Measurements from ENCODE around the gene MTURN.
A peak's percentile ranks its signal among the peaks of the same experiment; 100 is the strongest.
"Not testable (repeated sequence)": the region's sequence is repeated elsewhere in the genome, so short reads cannot be mapped to it uniquely, and the experiment has no call there.

The MTURN gene

GRCh38 chr7:30178748-30179436 is 44.1 kb downstream of the MTURN start:
- no peak for DNase-seq (ENCODE audit: low read depth, low spot score)

- DNase-seq (ENCODE audit: low read depth, low spot score): no peak
Observed at GRCh38 chr7:30180718-30181117, 45.9 kb downstream of the MTURN start.

GRCh38 chr7:30181211-30181610 is 46.4 kb downstream of the MTURN start:
- DNase-seq (ENCODE audit: low read depth, low spot score): no peak

GRCh38 chr7:30181736-30182522 is 47.1 kb downstream of the MTURN start:
- no peak for DNase-seq (ENCODE audit: low read depth, low spot score)

- no peak for DNase-seq (ENCODE audit: low read depth, low spot score)
Observed at GRCh38 chr7:30182814-30183213, 48.0 kb downstream of the MTURN start.

- no peak for DNase-seq (ENCODE audit: low read depth, low spot score)
Observed at GRCh38 chr7:30183749-30184369, 49.1 kb downstream of the MTURN start.

- DNase-seq (ENCODE audit: low read depth, low spot score): peak; percentile 72
Observed at GRCh38 chr7:30184791-30185487, 50.2 kb downstream of the MTURN start.

- DNase-seq (ENCODE audit: low read depth, low spot score): no peak
Observed at GRCh38 chr7:30185496-30185895, 50.7 kb downstream of the MTURN start.

- DNase-seq (ENCODE audit: low read depth, low spot score): no peak
Observed at GRCh38 chr7:30186725-30187124, 51.9 kb downstream of the MTURN start.

- DNase-seq (ENCODE audit: low read depth, low spot score): no peak
Observed at GRCh38 chr7:30187513-30187912, 52.7 kb downstream of the MTURN start.

GRCh38 chr7:30188381-30188780 is 53.6 kb downstream of the MTURN start:
- DNase-seq (ENCODE audit: low read depth, low spot score): not testable (repeated sequence)

- DNase-seq (ENCODE audit: low read depth, low spot score): no peak
Observed at GRCh38 chr7:30188811-30189210, 54.0 kb downstream of the MTURN start.

- no peak for DNase-seq (ENCODE audit: low read depth, low spot score)
Observed at GRCh38 chr7:30191809-30192208, 57.0 kb downstream of the MTURN start.

GRCh38 chr7:30193336-30193943 is 58.7 kb downstream of the MTURN start:
- no peak for DNase-seq (ENCODE audit: low read depth, low spot score)

GRCh38 chr7:30196408-30196807 is 61.6 kb downstream of the MTURN start:
- no peak for DNase-seq (ENCODE audit: low read depth, low spot score)

- no peak for DNase-seq (ENCODE audit: low read depth, low spot score)
Observed at GRCh38 chr7:30197438-30197837, 62.7 kb downstream of the MTURN start.

GRCh38 chr7:30199271-30199670 is 64.5 kb downstream of the MTURN start:
- DNase-seq (ENCODE audit: low read depth, low spot score): no peak

GRCh38 chr7:30200591-30200990 is 65.8 kb downstream of the MTURN start:
- DNase-seq (ENCODE audit: low read depth, low spot score): no peak

- DNase-seq (ENCODE audit: low read depth, low spot score): no peak
Observed at GRCh38 chr7:30201161-30201666, 66.4 kb downstream of the MTURN start.

GRCh38 chr7:30201921-30202320 is 67.1 kb downstream of the MTURN start:
- DNase-seq (ENCODE audit: low read depth, low spot score): no peak

GRCh38 chr7:30202671-30203070 is 67.9 kb downstream of the MTURN start:
- DNase-seq (ENCODE audit: low read depth, low spot score): no peak

All from astrocyte of the hippocampus (primary cell).